Measurements from ENCODE around the gene PMFBP1. TPM values are rescaled to one million over a fixed set of nuclear protein-coding genes. Genes with fewer than 3 reads are reported as not detected.
A peak's percentile ranks its signal among the peaks of the same experiment; 100 is the strongest.

The PMFBP1 gene
- total and polyA plus RNA-seq, 7 donors, result 0.16 to 0.72 (median 0.37) TPM; not detected in 2

GRCh38 chr16:72094266-72094610, 77.7 kb downstream of the PMFBP1 start:
- intact Hi-C loops (cut with DNase I), result loop anchor here in 1 of 2 donors (5.0 to 10.0 kb wide), 2 partner anchors 82 to 239 kb away; no protein-coding TSS in a partner anchor
- H3K36me3 ChIP-seq (ENCODE audit: insufficient read depth in 1 of 2, low read depth in 1 of 2), result peaks cover 18 to 54% of the 10 kb centered on the region in 2 donors

GRCh38 chr16:72093448-72094265, 78.3 kb downstream of the PMFBP1 start, which contains the start of the genes DHX38 and TXNL4B:
Gene DHX38 (plus strand): TSS chr16:72093847. CDS start chr16:72096158, 2,311 bp downstream.
Gene TXNL4B (minus strand): TSS chr16:72093620. CDS start chr16:72090749, 2,871 bp downstream.
- intact Hi-C loops (cut with DNase I), result loop anchor here (2.0 to 10.0 kb wide), 3 partner anchors 81 to 239 kb away; partner anchors contain the start of gene DHODH (in 1 of the 2)
- peak within 1 kb of the TSS; percentile 86 for H3K27ac ChIP-seq
- peak within 1 kb of the TSS; percentile 89 for H3K4me3 ChIP-seq
- ATAC-seq (peak; percentile 98 to 99 (median 99)), DNase-seq (peak; percentile 91 to 95)
- H3K36me3 ChIP-seq (ENCODE audit: insufficient read depth in 1 of 2, low read depth in 1 of 2), result peaks cover 18 to 54% of the 10 kb centered on the region in 2 donors
- TF ChIP-seq CTCF (IDR thresholded peaks at IDR 0.05), result no peak
- H3K9me3 ChIP-seq, result no peaks in the 10 kb centered on the region
- peaks cover 21% of the 10 kb centered on the region for H3K4me1 ChIP-seq
- 0 to 1% (median 0%) methylated on average over 43 of the region's 43 CpGs for WGBS, 3 donors
- H3K27me3 ChIP-seq (ENCODE audit: insufficient read depth in 3 of 3, low read length in 2 of 3), result no peaks in the 10 kb centered on the region

More at GRCh38 chr16:72094266-72094610, 77.7 kb downstream of the PMFBP1 start:
- Histone ChIP-seq H3K4me1 (peaks cover 21% of the 10 kb centered on the region), H3K27me3 (ENCODE audit: insufficient read depth in 3 of 3, low read length in 2 of 3) (no peaks in the 10 kb centered on the region), H3K4me3 (peak overlapping the region; percentile 89), H3K27ac (peak overlapping the region; percentile 86), H3K9me3 (no peaks in the 10 kb centered on the region)
- no peak for TF ChIP-seq CTCF (IDR thresholded peaks at IDR 0.05)
- 1 to 2% (median 2%) methylated on average over 11 of the region's 11 CpGs for WGBS, 3 donors
- ATAC-seq (peak; percentile 7 to 32 (median 12)), DNase-seq (no peak)

GRCh38 chr16:72092832-72093447, 79.0 kb downstream of the PMFBP1 start:
- peak; percentile 44 to 62 (median 48) for ATAC-seq
- 1% methylated on average over 22 of the region's 22 CpGs for WGBS, 3 donors
- TF ChIP-seq CTCF (IDR thresholded peaks at IDR 0.05), result no peak
- Histone ChIP-seq H3K27me3 (ENCODE audit: insufficient read depth in 3 of 3, low read length in 2 of 3) (no peaks in the 10 kb centered on the region), H3K4me1 (peaks cover 21% of the 10 kb centered on the region), H3K4me3 (peak overlapping the region; percentile 89), H3K9me3 (no peaks in the 10 kb centered on the region), H3K36me3 (ENCODE audit: insufficient read depth in 1 of 2, low read depth in 1 of 2) (peaks cover 16 to 54% of the 10 kb centered on the region in 2 donors), H3K27ac (peak overlapping the region; percentile 86)
- no peak for DNase-seq
- intact Hi-C loops (cut with DNase I), result loop anchor here (2.0 to 10.0 kb wide), 3 partner anchors 81 to 238 kb away; partner anchors contain the start of gene DHODH (in 1 of the 2)

GRCh38 chr16:72091217-72091616, 80.7 kb downstream of the PMFBP1 start:
- Histone ChIP-seq H3K4me1 (peaks cover 21% of the 10 kb centered on the region), H3K27ac (no peak overlapping the region), H3K4me3 (no peak overlapping the region), H3K27me3 (ENCODE audit: insufficient read depth in 3 of 3, low read length in 2 of 3) (no peaks in the 10 kb centered on the region), H3K36me3 (ENCODE audit: insufficient read depth in 1 of 2, low read depth in 1 of 2) (peaks cover 18 to 53% of the 10 kb centered on the region in 2 donors), H3K9me3 (no peaks in the 10 kb centered on the region)
- WGBS, 3 donors, result 78 to 92% (median 82%) methylated on average over 2 to 3 of the region's 3 CpGs
- intact Hi-C loops (cut with DNase I), result loop anchor here in 1 of 2 donors (5.0 to 10.0 kb wide), 2 partner anchors 79 to 236 kb away; no protein-coding TSS in a partner anchor
- DNase-seq, result no peak
- TF ChIP-seq CTCF (IDR thresholded peaks at IDR 0.05), result no peak
- ATAC-seq, result no peak

Measured in psoas muscle (tissue), 8 donors.